ENCODE data around the gene ZNF350. TPM values are rescaled to one million over a fixed set of nuclear protein-coding genes. Genes with fewer than 3 reads are reported as not detected.
A peak's percentile ranks its signal among the peaks of the same experiment; 100 is the strongest.

The ZNF350 gene
- total RNA-seq, 2 donors from 2014 or later: 10.5 to 11.1 TPM

DNA sequence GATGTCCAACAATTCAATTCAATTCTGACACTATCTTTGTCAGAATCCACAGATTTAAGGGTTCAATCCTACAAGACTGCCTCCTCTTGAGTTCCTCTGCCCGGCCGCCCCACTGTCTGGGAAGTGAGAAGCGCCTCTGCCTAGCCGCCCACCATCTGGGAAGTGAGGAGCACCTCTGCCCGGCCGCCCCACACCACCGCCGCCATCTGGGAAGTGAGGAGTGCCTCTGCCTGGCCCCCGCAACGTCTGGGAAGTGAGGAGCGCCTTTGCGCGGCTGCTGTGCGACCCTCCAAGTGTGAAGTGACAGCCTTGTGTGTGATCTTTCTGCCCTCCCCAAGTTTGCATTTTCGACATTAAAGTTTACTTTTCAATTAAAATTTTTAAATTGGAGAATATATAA, 35.6 kb upstream of the ZNF350 start:
- peaks cover 21% of the 10 kb centered on the region for H3K36me3 ChIP-seq
- H3K27me3 ChIP-seq: no peaks in the 10 kb centered on the region
- TF ChIP-seq CTCF (IDR thresholded peaks at IDR 0.05): no peak
- no peaks in the 10 kb centered on the region for H3K4me1 ChIP-seq
- intact Hi-C loops (cut with DNase I): no loop called here
- no peak overlapping the region for H3K27ac ChIP-seq
- peaks cover 4% of the 10 kb centered on the region for H3K9me3 ChIP-seq
- no peak overlapping the region for H3K4me3 ChIP-seq
- DNase-seq: no peak
- no peak overlapping the region for H3K9ac ChIP-seq (ENCODE audit: low read depth in 2 of 2, low read length in 2 of 2)

DNA sequence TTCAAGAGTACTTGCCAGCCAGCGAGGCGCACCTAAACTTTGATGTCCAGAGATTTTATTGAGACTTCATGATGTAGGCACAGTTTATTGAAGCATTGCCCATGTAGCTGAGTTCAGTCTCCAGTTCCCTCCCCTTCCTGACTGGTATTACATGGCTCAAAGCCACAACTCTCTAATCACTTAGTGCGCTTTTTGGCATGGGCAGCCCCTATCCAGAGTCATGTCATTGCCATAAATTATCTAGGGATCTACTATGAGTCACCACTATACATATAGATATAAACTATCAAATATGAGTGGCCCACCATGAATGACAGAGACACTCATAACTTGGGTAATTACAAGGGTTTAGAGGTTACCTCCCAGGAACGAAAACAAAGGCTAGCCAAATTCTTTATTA, 33.9 kb upstream of the ZNF350 start:
- no peak for TF ChIP-seq CTCF (IDR thresholded peaks at IDR 0.05)
- Histone ChIP-seq H3K4me1 (no peaks in the 10 kb centered on the region), H3K9ac (ENCODE audit: low read depth in 2 of 2, low read length in 2 of 2) (no peak overlapping the region), H3K9me3 (peaks cover 4% of the 10 kb centered on the region), H3K4me3 (no peak overlapping the region), H3K36me3 (peaks cover 30% of the 10 kb centered on the region), H3K27me3 (no peaks in the 10 kb centered on the region), H3K27ac (no peak overlapping the region)
- no peak for DNase-seq
- intact Hi-C loops (cut with DNase I): no loop called here

- Histone ChIP-seq H3K36me3 (no peaks in the 10 kb centered on the region), H3K27me3 (no peaks in the 10 kb centered on the region), H3K4me1 (no peaks in the 10 kb centered on the region), H3K9me3 (no peaks in the 10 kb centered on the region), H3K4me3 (no peak overlapping the region), H3K27ac (no peak overlapping the region), H3K9ac (ENCODE audit: low read depth in 2 of 2, low read length in 2 of 2) (no peak overlapping the region)
- TF ChIP-seq CTCF (IDR thresholded peaks at IDR 0.05): no peak
- no peak for DNase-seq
- intact Hi-C loops (cut with DNase I): no loop called here
Measured at GRCh38 chr19:52010674-52011073, 24.0 kb upstream of the ZNF350 start.

DNA sequence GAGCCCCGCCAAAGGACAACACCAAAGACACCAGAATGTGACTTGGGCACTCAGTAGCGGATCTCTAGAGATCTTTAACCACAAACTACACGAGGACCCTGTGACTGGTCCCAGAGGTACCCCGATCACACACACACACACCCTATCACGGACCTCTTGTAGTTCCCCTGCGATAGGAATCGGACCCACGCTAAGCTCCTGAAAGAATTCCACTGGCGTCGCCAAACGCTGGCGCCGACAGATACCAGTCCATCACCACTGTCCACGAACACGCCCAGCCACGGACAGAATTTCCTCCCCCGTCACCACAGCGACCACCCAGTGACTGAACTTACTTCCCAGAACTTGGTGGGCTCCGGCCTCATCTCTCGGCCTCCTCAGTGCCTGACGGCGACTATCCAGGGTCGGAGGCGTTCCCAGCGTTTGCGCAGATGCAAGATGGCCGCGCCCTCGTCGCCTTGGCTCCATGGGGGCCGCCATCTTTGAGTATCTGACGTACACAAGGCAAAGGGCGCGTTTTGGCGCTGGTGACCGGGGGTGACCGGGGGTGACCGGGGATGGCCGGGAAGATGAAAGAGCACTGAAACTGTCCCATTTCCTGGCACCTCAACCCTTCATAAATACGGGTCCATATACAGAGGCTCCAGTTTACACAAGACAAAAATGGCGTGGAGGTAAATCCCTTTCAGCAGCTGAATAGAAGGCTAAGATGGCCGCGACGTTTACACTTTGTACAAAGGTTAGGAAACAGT, 21.3 kb upstream of the ZNF350 start, which contains the start of gene ZNF615:
ZNF615 (minus strand) TSS at position 406 of the 752 bp plus-strand sequence. CDS start 4,500 bp downstream, outside the sequence.
- H3K27me3 ChIP-seq: no peaks in the 10 kb centered on the region
- no peaks in the 10 kb centered on the region for H3K9me3 ChIP-seq
- DNase-seq: peak; percentile 94
- peak within 1 kb of the TSS; percentile 88 to 92 for H3K9ac ChIP-seq (ENCODE audit: low read depth in 2 of 2, low read length in 2 of 2)
- intact Hi-C loops (cut with DNase I): loop anchor here (5.0 kb wide), 1 partner anchor 81 kb away; the partner anchor contains the start of gene ZNF613
- TF ChIP-seq CTCF (IDR thresholded peaks at IDR 0.05): no peak
- H3K36me3 ChIP-seq: no peaks in the 10 kb centered on the region
- H3K4me3 ChIP-seq: peak within 1 kb of the TSS; percentile 82
- peak within 1 kb of the TSS; percentile 57 for H3K27ac ChIP-seq
- no peaks in the 10 kb centered on the region for H3K4me1 ChIP-seq

GRCh38 chr19:52007451-52007805, 20.8 kb upstream of the ZNF350 start:
- DNase-seq: no peak
- no peaks in the 10 kb centered on the region for H3K36me3 ChIP-seq
- no peaks in the 10 kb centered on the region for H3K9me3 ChIP-seq
- H3K27ac ChIP-seq: no peak overlapping the region
- H3K4me1 ChIP-seq: no peaks in the 10 kb centered on the region
- H3K4me3 ChIP-seq: peak overlapping the region; percentile 82
- H3K9ac ChIP-seq (ENCODE audit: low read depth in 2 of 2, low read length in 2 of 2): peak overlapping the region; percentile 88 to 92
- intact Hi-C loops (cut with DNase I): loop anchor here (5.0 kb wide), 1 partner anchor 80 kb away; the partner anchor contains the start of gene ZNF613
- no peak for TF ChIP-seq CTCF (IDR thresholded peaks at IDR 0.05)
- H3K27me3 ChIP-seq: no peaks in the 10 kb centered on the region

Data from colonic mucosa (tissue), 4 donors.